Amniotic stem cell (primary cell): ENCODE data around the gene TRMT11.
"Not testable (repeated sequence)": the region's sequence is repeated elsewhere in the genome, so short reads cannot be mapped to it uniquely, and the experiment has no call there.

ENCODE experiments used
- DNase-seq: peaks from one replicate; lab custom pipeline; 2025; lab: John Stamatoyannopoulos, UW

The TRMT11 gene

GRCh38 chr6:126047648-126048047 lies 61.3 kb downstream of the TRMT11 start:
- no peak for DNase-seq

- DNase-seq = no peak
Observed at GRCh38 chr6:126048635-126049034, 62.3 kb downstream of the TRMT11 start.

- DNase-seq = no peak
Observed at GRCh38 chr6:126050795-126051194, 64.5 kb downstream of the TRMT11 start.

- DNase-seq = no peak
Observed at GRCh38 chr6:126051791-126052190, 65.5 kb downstream of the TRMT11 start.

GRCh38 chr6:126052485-126052884 lies 66.1 kb downstream of the TRMT11 start:
- no peak for DNase-seq

GRCh38 chr6:126054258-126054702 lies 67.9 kb downstream of the TRMT11 start:
- no peak for DNase-seq

GRCh38 chr6:126054802-126055201 lies 68.5 kb downstream of the TRMT11 start:
- no peak for DNase-seq

GRCh38 chr6:126055449-126055848 lies 69.1 kb downstream of the TRMT11 start:
- DNase-seq = no peak

GRCh38 chr6:126056355-126057004 lies 70.1 kb downstream of the TRMT11 start:
- no peak for DNase-seq

GRCh38 chr6:126058085-126058484 lies 71.7 kb downstream of the TRMT11 start:
- DNase-seq = not testable (repeated sequence)

GRCh38 chr6:126060400-126060799 lies 74.1 kb downstream of the TRMT11 start:
- no peak for DNase-seq

GRCh38 chr6:126063512-126064146 lies 77.3 kb downstream of the TRMT11 start:
- no peak for DNase-seq

GRCh38 chr6:126064257-126064747 lies 78.0 kb downstream of the TRMT11 start:
- DNase-seq = no peak

GRCh38 chr6:126064748-126065401 lies 78.5 kb downstream of the TRMT11 start:
- DNase-seq = no peak

- DNase-seq = no peak
Observed at GRCh38 chr6:126066053-126067048, 80.0 kb downstream of the TRMT11 start.

- DNase-seq = no peak
Observed at GRCh38 chr6:126067073-126067472, 80.7 kb downstream of the TRMT11 start.

- DNase-seq = no peak
Observed at GRCh38 chr6:126069449-126069848, 83.1 kb downstream of the TRMT11 start.

GRCh38 chr6:126071000-126071647 lies 84.8 kb downstream of the TRMT11 start:
- DNase-seq = no peak

- no peak for DNase-seq
Observed at GRCh38 chr6:126072172-126072571, 85.8 kb downstream of the TRMT11 start.

- no peak for DNase-seq
Observed at GRCh38 chr6:126072834-126073233, 86.5 kb downstream of the TRMT11 start.

- no peak for DNase-seq
Observed at GRCh38 chr6:126075335-126076071, 89.2 kb downstream of the TRMT11 start.
